Left ventricle myocardium inferior (tissue), 1 donor: ENCODE measurements around the gene FERD3L. TPM values are rescaled to one million over a fixed set of nuclear protein-coding genes. Genes with fewer than 3 reads are reported as not detected.
A peak's percentile ranks its signal among the peaks of the same experiment; 100 is the strongest.

Experiments
- DNase-seq: peaks from one replicate; pipeline ENCODE4 v3.0.0-alpha.2; 2020
- H3K27ac ChIP-seq: fragments of 200-600 bp; replicated peaks from 2 replicates; pipeline ENCODE4 v1.8.0; 2021
- H3K27me3 ChIP-seq: fragments of 200-600 bp; 2 replicates; pipeline ENCODE4 v1.8.0; 2021; ENCODE audit warnings: low read depth
- H3K36me3 ChIP-seq: fragments of 200-600 bp; 2 replicates; pipeline ENCODE4 v1.8.0; 2021
- H3K4me1 ChIP-seq: fragments of 200-600 bp; 2 replicates; pipeline ENCODE4 v1.8.0; 2021
- H3K4me3 ChIP-seq: fragments of 200-600 bp; 2 replicates; pipeline ENCODE4 v1.8.0; 2021; ENCODE audit warnings: mild to moderate bottlenecking, moderate library complexity
- H3K9me3 ChIP-seq: fragments of 200-600 bp; replicated peaks from 2 replicates; pipeline ENCODE4 v1.8.0; 2021
- intact Hi-C: fragments of 100-400 bp; cut with micrococcal nuclease; formaldehyde crosslinking; loops from one replicate; pipeline ENCODE4 v1.11.0; 2022
- total RNA-seq: library from RNA; stranded (reverse); fragmentation: NEBNext Ultra II Directional; extraction: Animal tissue kit (Norgen Biotek cat#: 25700); gene quantifications from one replicate; pipeline ENCODE4 v1.2.1, GENCODE V29; 2021
- TF ChIP-seq, protein P1 (sequence below): fragments of 200-600 bp; IDR thresholded peaks from 2 replicates; pipeline ENCODE4 v1.8.0; 2021; ENCODE audit warnings: antibody characterized with exemption, mild to moderate bottlenecking, borderline replicate concordance
- donor health status: DM: no; HTN: yes; CAD: no; lungs with severe emphysema.

The FERD3L gene
- total RNA-seq, 1 donor from 2014 or later, result not detected

DNA sequence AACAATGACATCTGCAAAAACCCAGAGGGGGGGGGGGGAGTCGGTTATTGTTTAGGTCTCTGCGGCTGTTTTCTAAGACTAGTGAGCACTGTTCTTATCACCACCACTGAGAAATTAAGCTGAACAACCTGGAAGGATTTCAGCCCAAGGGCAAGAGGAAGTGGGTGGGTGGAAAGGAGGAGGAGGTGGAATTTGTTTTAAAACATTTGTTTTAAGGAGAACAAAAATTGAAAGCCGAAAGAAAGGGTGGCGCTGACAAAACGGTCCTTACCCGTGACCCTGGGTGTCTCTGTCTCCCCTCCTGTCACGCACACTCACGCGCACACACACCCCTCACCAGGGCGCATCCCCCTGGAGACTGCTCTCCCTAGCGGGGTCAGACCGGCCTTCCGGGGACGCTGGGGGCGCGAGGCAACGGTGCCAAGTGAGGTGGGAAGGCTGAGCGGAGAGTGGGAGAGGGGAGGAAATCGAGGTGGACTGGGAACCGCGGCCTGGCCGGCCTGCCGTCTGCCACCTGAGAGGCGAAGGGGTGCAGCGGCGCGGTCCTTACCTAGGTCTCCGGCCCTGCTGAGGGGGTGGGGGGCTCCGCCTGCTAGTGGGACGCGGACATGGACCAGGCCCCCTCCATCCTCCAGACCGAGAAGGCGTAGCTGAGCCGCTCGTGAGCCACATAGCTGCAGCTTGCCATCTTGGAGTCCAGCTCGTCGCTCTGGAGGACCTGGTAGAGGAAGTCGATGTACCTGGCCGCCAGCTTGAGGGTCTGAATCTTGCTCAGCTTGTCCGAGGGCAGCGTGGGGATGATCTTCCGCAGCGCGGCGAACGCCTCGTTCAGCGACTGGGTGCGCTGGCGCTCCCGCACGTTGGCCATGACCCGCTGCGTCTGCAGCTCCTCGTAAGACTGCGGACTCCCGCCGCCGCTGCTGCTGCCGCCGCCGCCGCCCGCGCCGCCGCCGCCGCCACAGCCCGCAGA lies 28.8 kb downstream of the FERD3L start:
- TF ChIP-seq, protein P1, sequence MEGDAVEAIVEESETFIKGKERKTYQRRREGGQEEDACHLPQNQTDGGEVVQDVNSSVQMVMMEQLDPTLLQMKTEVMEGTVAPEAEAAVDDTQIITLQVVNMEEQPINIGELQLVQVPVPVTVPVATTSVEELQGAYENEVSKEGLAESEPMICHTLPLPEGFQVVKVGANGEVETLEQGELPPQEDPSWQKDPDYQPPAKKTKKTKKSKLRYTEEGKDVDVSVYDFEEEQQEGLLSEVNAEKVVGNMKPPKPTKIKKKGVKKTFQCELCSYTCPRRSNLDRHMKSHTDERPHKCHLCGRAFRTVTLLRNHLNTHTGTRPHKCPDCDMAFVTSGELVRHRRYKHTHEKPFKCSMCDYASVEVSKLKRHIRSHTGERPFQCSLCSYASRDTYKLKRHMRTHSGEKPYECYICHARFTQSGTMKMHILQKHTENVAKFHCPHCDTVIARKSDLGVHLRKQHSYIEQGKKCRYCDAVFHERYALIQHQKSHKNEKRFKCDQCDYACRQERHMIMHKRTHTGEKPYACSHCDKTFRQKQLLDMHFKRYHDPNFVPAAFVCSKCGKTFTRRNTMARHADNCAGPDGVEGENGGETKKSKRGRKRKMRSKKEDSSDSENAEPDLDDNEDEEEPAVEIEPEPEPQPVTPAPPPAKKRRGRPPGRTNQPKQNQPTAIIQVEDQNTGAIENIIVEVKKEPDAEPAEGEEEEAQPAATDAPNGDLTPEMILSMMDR, result no peak
- DNase-seq, result no peak
- no peaks in the 10 kb centered on the region for H3K9me3 ChIP-seq
- intact Hi-C loops, result no loop called here
- peak overlapping the region; percentile 65 for H3K27ac ChIP-seq
- H3K36me3 ChIP-seq, result no peaks in the 10 kb centered on the region
- peaks cover 29% of the 10 kb centered on the region for H3K4me1 ChIP-seq
- peaks cover 99% of the 10 kb centered on the region for H3K27me3 ChIP-seq
- H3K4me3 ChIP-seq, result peak overlapping the region; percentile 72

GRCh38 chr7:19114551-19114855 lies 30.7 kb downstream of the FERD3L start:
- H3K9me3 ChIP-seq, result no peaks in the 10 kb centered on the region
- intact Hi-C loops, result no loop called here
- peak overlapping the region; percentile 72 for H3K4me3 ChIP-seq
- TF ChIP-seq, protein P1, result no peak
- no peaks in the 10 kb centered on the region for H3K36me3 ChIP-seq
- peaks cover 99% of the 10 kb centered on the region for H3K27me3 ChIP-seq
- no peak for DNase-seq
- H3K27ac ChIP-seq, result no peak overlapping the region
- peaks cover 29% of the 10 kb centered on the region for H3K4me1 ChIP-seq

DNA sequence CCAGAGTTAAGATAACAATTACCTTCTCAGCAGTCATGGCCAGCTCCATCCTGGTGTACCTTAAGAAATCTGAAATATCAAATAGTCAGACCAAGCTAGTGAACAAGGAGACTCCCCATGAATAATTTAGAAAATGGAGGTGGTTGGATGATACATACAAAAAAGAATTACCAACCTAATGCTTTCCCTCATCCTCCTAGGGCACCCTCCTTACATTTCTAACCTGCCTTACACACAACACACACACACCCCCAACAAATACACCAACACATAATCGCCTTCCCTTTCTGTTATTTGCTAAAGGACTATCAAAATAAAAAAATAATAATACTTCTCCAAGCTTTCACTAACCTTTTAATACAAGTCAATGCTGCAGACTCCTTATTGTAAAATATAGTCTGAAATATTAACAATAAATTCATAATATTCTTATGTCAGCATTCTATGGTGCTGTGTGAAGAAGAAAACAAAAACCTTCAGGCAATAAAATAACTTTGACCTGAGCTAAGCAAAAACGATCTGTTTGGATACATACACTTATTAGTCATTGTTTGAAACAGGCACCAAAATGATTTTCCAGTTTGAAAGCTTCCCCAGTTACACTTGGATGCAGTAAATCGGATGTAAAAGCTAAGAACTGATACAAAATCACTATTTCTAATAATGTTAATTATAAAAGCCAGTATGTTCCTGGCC lies 31.2 kb downstream of the FERD3L start:
- H3K4me3 ChIP-seq, result peak overlapping the region; percentile 72
- TF ChIP-seq, protein P1, result no peak
- H3K9me3 ChIP-seq, result no peaks in the 10 kb centered on the region
- H3K4me1 ChIP-seq, result peaks cover 29% of the 10 kb centered on the region
- intact Hi-C loops, result no loop called here
- peaks cover 99% of the 10 kb centered on the region for H3K27me3 ChIP-seq
- H3K27ac ChIP-seq, result no peak overlapping the region
- DNase-seq, result no peak
- no peaks in the 10 kb centered on the region for H3K36me3 ChIP-seq

- TF ChIP-seq, protein P1, result no peak
- intact Hi-C loops, result no loop called here
- peaks cover 99% of the 10 kb centered on the region for H3K27me3 ChIP-seq
- no peaks in the 10 kb centered on the region for H3K9me3 ChIP-seq
- H3K4me1 ChIP-seq, result peaks cover 20% of the 10 kb centered on the region
- H3K27ac ChIP-seq, result no peak overlapping the region
- peak overlapping the region; percentile 52 for H3K4me3 ChIP-seq
- no peaks in the 10 kb centered on the region for H3K36me3 ChIP-seq
- no peak for DNase-seq
Measured at GRCh38 chr7:19113002-19113350, 32.2 kb downstream of the FERD3L start.

DNA sequence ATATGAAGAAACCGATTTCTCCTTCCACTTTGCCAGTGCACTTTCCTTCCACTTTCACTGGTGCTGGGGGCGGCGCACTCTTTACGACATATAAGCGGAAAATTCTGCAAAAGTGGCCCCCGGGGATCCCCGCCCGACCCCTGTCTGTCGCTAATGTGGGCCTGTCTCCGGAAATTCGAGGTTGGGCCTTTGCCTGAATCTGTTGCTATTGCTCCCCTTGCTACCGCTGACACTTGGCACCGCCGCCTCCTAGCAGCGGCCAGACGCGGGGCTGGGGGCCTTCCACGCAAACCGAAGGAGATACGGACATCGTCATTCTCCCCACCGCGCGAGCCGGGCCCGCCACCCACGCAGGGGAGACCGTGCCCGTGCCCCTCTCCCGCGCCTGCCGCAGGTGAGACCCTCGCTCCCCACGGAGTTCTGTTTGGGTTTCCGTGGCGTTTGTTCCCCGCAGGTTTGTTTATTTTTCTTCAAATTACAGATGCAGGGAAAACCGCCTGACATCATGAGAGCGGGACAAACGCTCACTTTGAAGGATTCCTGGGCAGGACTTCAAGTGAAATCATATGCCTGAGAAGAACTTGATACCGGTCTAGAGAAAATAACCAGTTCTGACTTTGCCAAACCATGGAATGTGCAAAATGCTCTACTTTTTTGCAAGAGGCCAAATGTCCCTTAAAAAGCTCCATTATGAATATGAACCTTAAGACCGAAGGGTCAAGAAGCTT lies 32.8 kb downstream of the FERD3L start:
- peaks cover 20% of the 10 kb centered on the region for H3K4me1 ChIP-seq
- no peaks in the 10 kb centered on the region for H3K36me3 ChIP-seq
- DNase-seq, result no peak
- H3K4me3 ChIP-seq, result peak overlapping the region; percentile 52
- TF ChIP-seq, protein P1, result no peak
- no peak overlapping the region for H3K27ac ChIP-seq
- intact Hi-C loops, result no loop called here
- H3K27me3 ChIP-seq, result peaks cover 99% of the 10 kb centered on the region
- H3K9me3 ChIP-seq, result no peaks in the 10 kb centered on the region
